Measurements from ENCODE around the gene RIC8B. TPM values are rescaled to one million over a fixed set of nuclear protein-coding genes. Genes with fewer than 3 reads are reported as not detected.

RIC8B gene
- total RNA-seq, 1 donor from 2014 or later, result 19.7 TPM

GRCh38 chr12:106743270-106743988 lies 31.1 kb upstream of the RIC8B start:
- Histone ChIP-seq H3K9ac (ENCODE audit: low read length) (no peak overlapping the region), H3K4me3 (ENCODE audit: insufficient read depth, low read depth, low read length) (no peak overlapping the region), H3K36me3 (ENCODE audit: insufficient read depth, low read length) (no peaks in the 10 kb centered on the region), H4K20me1 (ENCODE audit: insufficient read depth, low read length) (no peaks in the 10 kb centered on the region), H3K79me2 (ENCODE audit: insufficient read depth, low read length) (no peaks in the 10 kb centered on the region), H2AFZ (ENCODE audit: low read depth, low read length) (no peak overlapping the region), H3K4me1 (ENCODE audit: insufficient read depth, low read length) (peaks cover 5% of the 10 kb centered on the region), H3K27ac (ENCODE audit: low read depth, low read length) (no peak overlapping the region), H3K27me3 (ENCODE audit: insufficient read depth, low read length) (peaks cover 7% of the 10 kb centered on the region), H3K4me2 (ENCODE audit: low read length) (no peak overlapping the region), H3K9me3 (ENCODE audit: insufficient read depth, low read depth, low read length) (no peaks in the 10 kb centered on the region)
- Mint-ChIP-seq H3K4me1 (ENCODE audit: low read depth, unreplicated experiment) (peaks cover 15% of the 10 kb centered on the region), H3K36me3 (ENCODE audit: low read depth, unreplicated experiment) (no peaks in the 10 kb centered on the region), H3K27ac (ENCODE audit: unreplicated experiment) (no peak overlapping the region), H3K4me3 (ENCODE audit: unreplicated experiment) (no peak overlapping the region), H3K27me3 (ENCODE audit: low read depth, unreplicated experiment) (peaks cover 7% of the 10 kb centered on the region), H3K9me3 (ENCODE audit: unreplicated experiment) (no peaks in the 10 kb centered on the region)
- FAIRE-seq (no peak), DNase-seq (ENCODE audit: low read depth) (no peak)
- no peak for TF ChIP-seq CTCF (IDR thresholded peaks at IDR 0.05; ENCODE audit: insufficient read depth, low read depth, low read length)
- no peak for TF ChIP-seq EZH2 (IDR thresholded peaks at IDR 0.05; ENCODE audit: insufficient read depth, low read length)

- Histone ChIP-seq H3K79me2 (ENCODE audit: insufficient read depth, low read length) (no peaks in the 10 kb centered on the region), H3K27ac (ENCODE audit: low read depth, low read length) (no peak overlapping the region), H3K27me3 (ENCODE audit: insufficient read depth, low read length) (peaks cover 7% of the 10 kb centered on the region), H3K4me3 (ENCODE audit: insufficient read depth, low read depth, low read length) (no peak overlapping the region), H3K4me2 (ENCODE audit: low read length) (no peak overlapping the region), H4K20me1 (ENCODE audit: insufficient read depth, low read length) (no peaks in the 10 kb centered on the region), H3K9me3 (ENCODE audit: insufficient read depth, low read depth, low read length) (no peaks in the 10 kb centered on the region), H3K4me1 (ENCODE audit: insufficient read depth, low read length) (peaks cover 5% of the 10 kb centered on the region), H3K9ac (ENCODE audit: low read length) (no peak overlapping the region), H2AFZ (ENCODE audit: low read depth, low read length) (no peak overlapping the region), H3K36me3 (ENCODE audit: insufficient read depth, low read length) (no peaks in the 10 kb centered on the region)
- H3K4me3 Mint-ChIP-seq (ENCODE audit: unreplicated experiment), result no peak overlapping the region
- peaks cover 7% of the 10 kb centered on the region for H3K27me3 Mint-ChIP-seq (ENCODE audit: low read depth, unreplicated experiment)
- H3K27ac Mint-ChIP-seq (ENCODE audit: unreplicated experiment), result no peak overlapping the region
- H3K9me3 Mint-ChIP-seq (ENCODE audit: unreplicated experiment), result no peaks in the 10 kb centered on the region
- TF ChIP-seq EZH2 (IDR thresholded peaks at IDR 0.05; ENCODE audit: insufficient read depth, low read length) (no peak), CTCF (IDR thresholded peaks at IDR 0.05; ENCODE audit: insufficient read depth, low read depth, low read length) (no peak)
- FAIRE-seq (no peak), DNase-seq (ENCODE audit: low read depth) (no peak)
- H3K4me1 Mint-ChIP-seq (ENCODE audit: low read depth, unreplicated experiment), result peaks cover 15% of the 10 kb centered on the region
- no peaks in the 10 kb centered on the region for H3K36me3 Mint-ChIP-seq (ENCODE audit: low read depth, unreplicated experiment)
Observed at GRCh38 chr12:106744600-106744999, 29.9 kb upstream of the RIC8B start.

- no peak overlapping the region for H3K4me3 Mint-ChIP-seq (ENCODE audit: unreplicated experiment)
- H3K4me1 Mint-ChIP-seq (ENCODE audit: low read depth, unreplicated experiment), result peaks cover 8% of the 10 kb centered on the region
- no peak for FAIRE-seq
- Histone ChIP-seq H3K27me3 (ENCODE audit: insufficient read depth, low read length) (peaks cover 7% of the 10 kb centered on the region), H3K4me2 (ENCODE audit: low read length) (no peak overlapping the region), H3K4me3 (ENCODE audit: insufficient read depth, low read depth, low read length) (no peak overlapping the region), H3K9ac (ENCODE audit: low read length) (no peak overlapping the region), H3K9me3 (ENCODE audit: insufficient read depth, low read depth, low read length) (no peaks in the 10 kb centered on the region), H3K36me3 (ENCODE audit: insufficient read depth, low read length) (no peaks in the 10 kb centered on the region), H3K4me1 (ENCODE audit: insufficient read depth, low read length) (no peaks in the 10 kb centered on the region), H3K79me2 (ENCODE audit: insufficient read depth, low read length) (no peaks in the 10 kb centered on the region), H2AFZ (ENCODE audit: low read depth, low read length) (no peak overlapping the region), H4K20me1 (ENCODE audit: insufficient read depth, low read length) (no peaks in the 10 kb centered on the region), H3K27ac (ENCODE audit: low read depth, low read length) (no peak overlapping the region)
- H3K36me3 Mint-ChIP-seq (ENCODE audit: low read depth, unreplicated experiment), result no peaks in the 10 kb centered on the region
- H3K27me3 Mint-ChIP-seq (ENCODE audit: low read depth, unreplicated experiment), result peaks cover 7% of the 10 kb centered on the region
- no peak for DNase-seq (ENCODE audit: low read depth)
- H3K9me3 Mint-ChIP-seq (ENCODE audit: unreplicated experiment), result no peaks in the 10 kb centered on the region
- TF ChIP-seq EZH2 (IDR thresholded peaks at IDR 0.05; ENCODE audit: insufficient read depth, low read length) (no peak), CTCF (IDR thresholded peaks at IDR 0.05; ENCODE audit: insufficient read depth, low read depth, low read length) (no peak)
- H3K27ac Mint-ChIP-seq (ENCODE audit: unreplicated experiment), result no peak overlapping the region
Observed at GRCh38 chr12:106745181-106745745, 29.2 kb upstream of the RIC8B start.

Data from astrocyte (in vitro differentiated cells and primary cell).